Measurements from ENCODE around the gene OPHN1.

The OPHN1 gene

DNA sequence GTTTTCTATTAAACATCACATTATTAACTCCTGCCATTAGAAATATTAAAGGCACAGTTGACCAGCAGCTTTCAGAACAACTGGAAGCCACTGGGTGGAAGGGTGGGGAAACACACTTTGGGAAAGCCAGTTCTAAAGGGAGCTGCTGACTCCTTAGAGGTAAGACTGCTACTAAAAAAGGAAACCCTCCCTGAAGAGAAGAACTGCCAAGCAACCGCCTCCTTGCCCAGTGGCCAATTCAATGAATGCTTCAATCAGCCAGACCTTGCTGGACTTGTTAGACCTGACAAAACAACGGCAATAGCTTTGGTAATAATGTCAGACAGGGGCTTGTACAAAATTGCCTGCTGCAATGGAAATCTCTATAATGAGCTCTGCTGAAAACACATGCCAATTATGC, 15.6 kb downstream of the OPHN1 start:
- DNase-seq (ENCODE audit: low read depth) = no peak
- H3K4me3 ChIP-seq (ENCODE audit: low read depth, low read length) = no peak overlapping the region
- TF ChIP-seq, protein P1, sequence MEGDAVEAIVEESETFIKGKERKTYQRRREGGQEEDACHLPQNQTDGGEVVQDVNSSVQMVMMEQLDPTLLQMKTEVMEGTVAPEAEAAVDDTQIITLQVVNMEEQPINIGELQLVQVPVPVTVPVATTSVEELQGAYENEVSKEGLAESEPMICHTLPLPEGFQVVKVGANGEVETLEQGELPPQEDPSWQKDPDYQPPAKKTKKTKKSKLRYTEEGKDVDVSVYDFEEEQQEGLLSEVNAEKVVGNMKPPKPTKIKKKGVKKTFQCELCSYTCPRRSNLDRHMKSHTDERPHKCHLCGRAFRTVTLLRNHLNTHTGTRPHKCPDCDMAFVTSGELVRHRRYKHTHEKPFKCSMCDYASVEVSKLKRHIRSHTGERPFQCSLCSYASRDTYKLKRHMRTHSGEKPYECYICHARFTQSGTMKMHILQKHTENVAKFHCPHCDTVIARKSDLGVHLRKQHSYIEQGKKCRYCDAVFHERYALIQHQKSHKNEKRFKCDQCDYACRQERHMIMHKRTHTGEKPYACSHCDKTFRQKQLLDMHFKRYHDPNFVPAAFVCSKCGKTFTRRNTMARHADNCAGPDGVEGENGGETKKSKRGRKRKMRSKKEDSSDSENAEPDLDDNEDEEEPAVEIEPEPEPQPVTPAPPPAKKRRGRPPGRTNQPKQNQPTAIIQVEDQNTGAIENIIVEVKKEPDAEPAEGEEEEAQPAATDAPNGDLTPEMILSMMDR (IDR thresholded peaks at IDR 0.05; ENCODE audit: insufficient read depth, low read depth, low read length, missing control alignments) = no peak

DNA sequence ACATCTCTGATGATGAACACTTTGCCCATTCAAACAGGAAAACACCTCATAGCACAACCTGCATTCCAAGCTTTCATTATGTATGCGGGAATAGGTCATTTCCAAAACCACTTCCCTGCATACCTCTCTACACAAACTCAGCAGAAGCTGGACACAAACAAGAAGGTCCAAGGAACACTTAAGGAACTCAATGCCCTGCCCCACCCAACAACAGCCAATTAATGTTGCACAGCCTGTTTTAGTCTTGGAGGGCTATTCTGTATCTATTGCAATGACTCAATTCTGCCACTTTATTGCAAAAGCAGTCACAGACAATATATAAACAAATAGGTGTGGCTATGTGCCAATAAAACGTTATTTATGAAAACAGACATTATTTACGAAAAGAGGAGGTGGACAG, 16.7 kb downstream of the OPHN1 start:
- no peak for DNase-seq (ENCODE audit: low read depth)
- TF ChIP-seq, protein P1 (IDR thresholded peaks at IDR 0.05; ENCODE audit: insufficient read depth, low read depth, low read length, missing control alignments) = no peak
- no peak overlapping the region for H3K4me3 ChIP-seq (ENCODE audit: low read depth, low read length)

DNA sequence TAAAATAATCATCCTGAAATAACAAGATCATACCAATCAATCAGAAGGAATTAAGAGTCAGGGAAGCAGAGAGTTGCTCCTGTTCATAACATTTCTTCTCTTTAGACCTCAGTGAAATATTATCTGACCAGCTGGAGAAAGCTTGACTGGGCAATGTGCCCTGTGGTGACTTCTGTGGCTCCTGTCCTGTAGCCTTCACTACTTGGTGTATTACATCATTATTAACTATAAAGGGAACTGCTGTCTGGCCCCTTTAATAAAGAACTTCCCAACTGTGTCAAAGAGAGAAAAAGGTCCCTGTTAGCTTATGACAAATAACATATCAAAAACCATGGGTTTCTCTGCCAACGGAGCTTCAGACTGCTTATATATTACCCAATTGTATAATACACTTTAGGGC, 18.0 kb downstream of the OPHN1 start:
- TF ChIP-seq, protein P1 (IDR thresholded peaks at IDR 0.05; ENCODE audit: insufficient read depth, low read depth, low read length, missing control alignments) = no peak
- H3K4me3 ChIP-seq (ENCODE audit: low read depth, low read length) = no peak overlapping the region
- no peak for DNase-seq (ENCODE audit: low read depth)

DNA sequence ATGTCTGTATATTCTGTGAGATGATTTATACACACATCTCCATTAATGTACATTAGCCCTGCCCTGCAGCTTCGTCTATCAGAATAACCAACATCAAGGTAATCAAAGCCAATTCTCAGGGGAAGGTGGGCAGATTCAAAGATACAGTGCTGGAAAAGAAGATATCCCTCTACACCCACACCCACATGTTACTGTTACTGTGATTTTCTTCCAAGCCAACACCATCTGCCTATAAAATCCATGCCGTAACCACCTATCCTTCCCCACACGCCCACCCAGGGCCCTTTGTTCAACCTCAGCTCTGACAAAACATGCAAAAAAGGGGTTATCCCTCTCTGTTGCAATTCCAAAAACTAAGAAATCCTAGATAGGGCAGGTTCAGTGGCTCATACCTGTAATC, 20.0 kb downstream of the OPHN1 start:
- TF ChIP-seq, protein P1 (IDR thresholded peaks at IDR 0.05; ENCODE audit: insufficient read depth, low read depth, low read length, missing control alignments) = no peak
- no peak for DNase-seq (ENCODE audit: low read depth)
- no peak overlapping the region for H3K4me3 ChIP-seq (ENCODE audit: low read depth, low read length)

DNA sequence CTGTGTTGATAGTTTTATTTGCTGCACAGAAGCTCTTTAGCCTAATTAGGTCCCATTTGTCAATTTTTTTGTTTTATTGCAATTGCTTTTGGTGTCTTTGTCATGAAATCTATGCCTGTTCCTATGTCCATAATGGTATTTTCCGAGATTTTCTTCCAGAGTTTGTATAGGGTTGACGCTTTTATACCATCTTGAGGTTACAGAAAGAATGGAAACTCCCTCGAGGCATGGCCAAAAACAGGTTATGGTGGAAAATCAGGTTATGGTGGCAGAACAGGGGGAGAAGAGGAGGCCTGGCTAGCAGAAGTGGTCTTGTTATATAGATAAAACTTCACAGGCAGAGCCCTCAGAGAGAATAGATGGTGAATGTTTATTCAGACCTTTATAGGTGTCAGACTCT, 21.6 kb downstream of the OPHN1 start:
- H3K4me3 ChIP-seq (ENCODE audit: low read depth, low read length) = no peak overlapping the region
- no peak for DNase-seq (ENCODE audit: low read depth)
- TF ChIP-seq, protein P1 (IDR thresholded peaks at IDR 0.05; ENCODE audit: insufficient read depth, low read depth, low read length, missing control alignments) = no peak

DNA sequence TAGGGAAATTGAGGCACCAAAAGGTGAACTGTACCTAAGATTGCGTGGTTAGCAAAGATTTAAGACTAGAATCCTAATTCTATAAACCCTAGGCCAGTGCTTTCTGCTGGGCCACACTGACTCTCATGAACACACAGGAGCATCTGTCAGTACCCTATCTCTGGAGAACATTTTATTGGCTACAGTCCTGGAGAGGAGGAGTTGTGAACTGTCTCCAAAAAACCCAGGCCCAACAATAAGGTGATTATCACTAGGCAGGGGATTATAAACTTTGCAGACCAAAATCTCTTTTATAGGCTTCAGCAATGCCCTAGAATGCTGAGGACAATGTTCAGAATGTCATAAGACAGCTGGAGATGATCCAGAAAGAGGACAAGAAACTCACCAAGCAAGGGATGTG, 24.1 kb downstream of the OPHN1 start:
- no peak overlapping the region for H3K4me3 ChIP-seq (ENCODE audit: low read depth, low read length)
- no peak for DNase-seq (ENCODE audit: low read depth)
- TF ChIP-seq, protein P1 (IDR thresholded peaks at IDR 0.05; ENCODE audit: insufficient read depth, low read depth, low read length, missing control alignments) = no peak

DNA sequence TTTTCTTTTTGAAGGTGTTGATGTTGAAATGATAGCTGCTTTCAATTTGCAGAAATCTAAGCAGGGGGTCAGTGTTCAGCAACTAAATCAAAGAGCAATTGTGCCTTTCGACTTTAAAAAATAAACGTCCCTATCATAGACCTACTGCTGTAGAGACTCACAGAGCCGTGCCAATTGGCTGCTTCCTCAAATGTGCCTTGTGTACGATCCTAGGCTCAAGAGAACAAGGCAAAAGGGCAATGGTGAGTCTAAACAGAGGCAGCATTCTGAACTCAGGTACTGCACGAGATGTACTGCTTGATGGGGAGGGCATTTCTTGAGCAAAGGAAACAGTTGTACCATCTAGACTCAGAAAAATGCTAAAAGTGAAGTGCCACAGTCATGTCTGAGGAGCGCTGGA, 29.8 kb downstream of the OPHN1 start:
- DNase-seq (ENCODE audit: low read depth) = no peak
- TF ChIP-seq, protein P1 (IDR thresholded peaks at IDR 0.05; ENCODE audit: insufficient read depth, low read depth, low read length, missing control alignments) = no peak
- no peak overlapping the region for H3K4me3 ChIP-seq (ENCODE audit: low read depth, low read length)

Data from GM12865 (cell line).